Renal cortical epithelial cell (primary cell): ENCODE data around the gene TNPO2. TPM values are rescaled to one million over a fixed set of nuclear protein-coding genes. Genes with fewer than 3 reads are reported as not detected.
"Not testable (repeated sequence)": the region's sequence is repeated elsewhere in the genome, so short reads cannot be mapped to it uniquely, and the experiment has no call there.

Source experiments
- DNase-seq: peaks from one replicate; pipeline ENCODE4 v3.0.0-alpha.2; 2011; ENCODE audit warnings: low read depth
- total RNA-seq: library from RNA; depleted of rRNA; stranded (reverse); fragments of >200 nt; gene quantifications from 2 replicates; pipeline ENCODE4 v1.2.3, GENCODE V29; 2014

Gene TNPO2
- total RNA-seq, 1 donor from 2014 or later, result 67.3 TPM

GRCh38 chr19:12737835-12738351 lies 14.2 kb upstream of the TNPO2 start:
- DNase-seq, result no peak

GRCh38 chr19:12736995-12737834 lies 13.5 kb upstream of the TNPO2 start, which contains the start of gene GET3:
TSS of gene GET3 (plus strand) at chr19:12737497. CDS start at chr19:12737506, 9 bp downstream.
- peak; percentile 100 for DNase-seq

- DNase-seq, result peak; percentile 45
Measured at GRCh38 chr19:12733369-12734214, 9.9 kb upstream of the TNPO2 start.

GRCh38 chr19:12731337-12731736 lies 7.6 kb upstream of the TNPO2 start:
- no peak for DNase-seq

- no peak for DNase-seq
Measured at GRCh38 chr19:12730064-12730463, 6.3 kb upstream of the TNPO2 start.

GRCh38 chr19:12727745-12728433 lies 4.2 kb upstream of the TNPO2 start:
- DNase-seq, result no peak

GRCh38 chr19:12726988-12727316 lies 3.2 kb upstream of the TNPO2 start:
- DNase-seq, result no peak

- DNase-seq, result not testable (repeated sequence)
Measured at GRCh38 chr19:12725612-12726011, 1.9 kb upstream of the TNPO2 start.

- peak; percentile 7 for DNase-seq
Measured at GRCh38 chr19:12723381-12723640, 421 bp downstream of the TNPO2 start.

GRCh38 chr19:12722566-12723380 lies 959 bp downstream of the TNPO2 start:
- peak; percentile 97 for DNase-seq

- peak; percentile 20 for DNase-seq
Measured at GRCh38 chr19:12721656-12722565, 1.8 kb downstream of the TNPO2 start.

GRCh38 chr19:12720851-12721655 lies 2.7 kb downstream of the TNPO2 start:
- DNase-seq, result no peak

GRCh38 chr19:12720296-12720695 lies 3.4 kb downstream of the TNPO2 start:
- no peak for DNase-seq

- no peak for DNase-seq
Measured at GRCh38 chr19:12715929-12716328, 7.8 kb downstream of the TNPO2 start.

GRCh38 chr19:12715102-12715501 lies 8.6 kb downstream of the TNPO2 start:
- no peak for DNase-seq

GRCh38 chr19:12713304-12713703 lies 10.4 kb downstream of the TNPO2 start:
- DNase-seq, result not testable (repeated sequence)

GRCh38 chr19:12712077-12712476 lies 11.7 kb downstream of the TNPO2 start:
- not testable (repeated sequence) for DNase-seq

GRCh38 chr19:12711187-12711586 lies 12.5 kb downstream of the TNPO2 start:
- no peak for DNase-seq

- DNase-seq, result no peak
Measured at GRCh38 chr19:12708641-12709040, 15.1 kb downstream of the TNPO2 start.
